Vagina (tissue), 2 donors: ENCODE measurements around the gene MAMLD1.

Experiments
- CTCF ChIP-seq, 3 experiments: fragments of 450-650 bp in 2 of 3; fragments of 200-600 bp in 1 of 3; sonication (generic) in 1 of 3; IDR thresholded peaks; one replicate each; pipeline ENCODE4 v1.5.1; 2017 to 2019; ENCODE audit warnings: antibody characterized with exemption in 3 of 3, mild to moderate bottlenecking in 2 of 3, moderate library complexity in 2 of 3
- POLR2A ChIP-seq, 2 donors: fragments of 450-650 bp; IDR thresholded peaks; one replicate each; pipeline ENCODE4 v1.6.1; 2017; ENCODE audit warnings: antibody characterized with exemption in 2 of 2, mild to moderate bottlenecking in 2 of 2, moderate library complexity in 2 of 2

- TF ChIP-seq CTCF (IDR thresholded peaks at IDR 0.05) (no peak), POLR2A (IDR thresholded peaks at IDR 0.05) (no peak)
Observed at GRCh38 chrX:150542846-150543229, 179.7 kb downstream of the MAMLD1 start.
